CD4-positive, alpha-beta memory T cell (primary cell): ENCODE data around the gene LARP4. TPM values are rescaled to one million over a fixed set of nuclear protein-coding genes. Genes with fewer than 3 reads are reported as not detected.
A peak's percentile ranks its signal among the peaks of the same experiment; 100 is the strongest.

Source experiments
- CTCF ChIA-PET: fragments of 350-600 bp; sonication (Branson Sonifier 250); formaldehyde crosslinking; loops from one replicate; lab custom pipeline; 2021; ENCODE audit warnings: inconsistent platforms; ENCODE audit not compliant: partially characterized antibody; lab: Charles Lee
- POLR2A ChIA-PET: fragments of 350-600 bp; sonication (Branson Sonifier 250); formaldehyde crosslinking; loops from one replicate; lab custom pipeline; 2021; ENCODE audit not compliant: partially characterized antibody; lab: Charles Lee
- DNase-seq, 5 donors: peaks; one replicate each; pipeline versions ENCODE4 v3.0.0 to v3.0.0-alpha.2; 2020 to 2022; ENCODE audit warnings: mixed read lengths in 1 of 5
- H3K27ac ChIP-seq: one replicate; pipeline ENCODE4 v1.7.0; 2013; ENCODE audit warnings: low read depth, low read length
- H3K27me3 ChIP-seq: 2 replicates; pipeline ENCODE4 v1.7.0; 2013; ENCODE audit warnings: mild to moderate bottlenecking, low read length, moderate library complexity; ENCODE audit not compliant: insufficient read depth
- H3K36me3 ChIP-seq: 2 replicates; pipeline ENCODE4 v1.7.0; 2013; ENCODE audit warnings: mild to moderate bottlenecking, low read length, moderate library complexity; ENCODE audit not compliant: insufficient read depth
- H3K4me1 ChIP-seq: 2 replicates; pipeline ENCODE4 v1.7.0; 2013; ENCODE audit warnings: mild to moderate bottlenecking, low read length, moderate library complexity; ENCODE audit not compliant: insufficient read depth
- H3K4me3 ChIP-seq, 2 donors: one replicate each; pipeline ENCODE4 v1.7.0; 2013; ENCODE audit warnings: low read length in 2 of 2, mild to moderate bottlenecking in 1 of 2
- H3K9me3 ChIP-seq, 2 donors: one replicate each; pipeline ENCODE4 v1.7.0; 2013; ENCODE audit warnings: low read length in 2 of 2, control low read depth in 1 of 2; ENCODE audit not compliant: control insufficient read depth in 1 of 2
- H3K27ac Mint-ChIP-seq, 7 donors: one replicate each; pipeline ENCODE4 v1.8.0; 2020 to 2021; ENCODE audit warnings: mixed read lengths in 7 of 7, mild to moderate bottlenecking in 6 of 7, inconsistent platforms in 3 of 7, moderate library complexity in 3 of 7
- H3K27me3 Mint-ChIP-seq, 2 donors: one replicate each; pipeline ENCODE4 v1.8.0; 2020 to 2021; ENCODE audit warnings: mixed read lengths in 2 of 2
- H3K36me3 Mint-ChIP-seq, 2 donors: one replicate each; pipeline ENCODE4 v1.8.0; 2020 to 2021; ENCODE audit warnings: mixed read lengths in 2 of 2, inconsistent platforms in 1 of 2, mild to moderate bottlenecking in 1 of 2
- H3K4me1 Mint-ChIP-seq, 4 donors: one replicate each; pipeline ENCODE4 v1.8.0; 2020 to 2021; ENCODE audit warnings: mixed read lengths in 4 of 4, mild to moderate bottlenecking in 1 of 4
- H3K4me3 Mint-ChIP-seq, 8 donors: one replicate each; pipeline ENCODE4 v1.8.0; 2020 to 2021; ENCODE audit warnings: mixed read lengths in 8 of 8, mild to moderate bottlenecking in 7 of 8, moderate library complexity in 6 of 8, inconsistent platforms in 3 of 8
- H3K9me3 Mint-ChIP-seq, 8 donors: one replicate each; pipeline ENCODE4 v1.8.0; 2020 to 2021; ENCODE audit warnings: mixed read lengths in 8 of 8, mild to moderate bottlenecking in 5 of 8, inconsistent platforms in 3 of 8, moderate library complexity in 1 of 8
- intact Hi-C: fragments of 100-400 bp; cut with micrococcal nuclease; formaldehyde crosslinking; loops from one replicate; pipeline ENCODE4 v1.15.1; 2023
- polyA plus RNA-seq, 2 donors: library from polyadenylated mRNA; unstranded; fragments of 300-500 nt; fragmentation: Illumina TruSeq; gene quantifications; one replicate each; pipeline ENCODE4 v1.2.3, GENCODE V29; 2021
- total RNA-seq, 2 experiments: library from RNA; stranded (reverse); gene quantifications; one replicate each; pipeline ENCODE4 v1.2.3, GENCODE V29; 2021

LARP4 gene
- total and polyA plus RNA-seq, 4 experiments from 2014 or later = 14.2 to 40.7 (median 29.4) TPM

GRCh38 chr12:50523772-50524171, 123.1 kb downstream of the LARP4 start:
- H3K36me3 Mint-ChIP-seq = peaks cover 13 to 26% of the 10 kb centered on the region in 2 donors
- intact Hi-C loops = no loop called here
- Histone ChIP-seq H3K27me3 (no peaks in the 10 kb centered on the region), H3K27ac (no peak overlapping the region), H3K36me3 (no peaks in the 10 kb centered on the region), H3K9me3 (no peaks in the 10 kb centered on the region), H3K4me1 (peaks cover 44% of the 10 kb centered on the region), H3K4me3 (no peak overlapping the region)
- no peak overlapping the region for H3K4me3 Mint-ChIP-seq
- peaks cover 30 to 54% (median 44%) of the 10 kb centered on the region in 4 donors for H3K4me1 Mint-ChIP-seq
- no peak for DNase-seq
- ChIA-PET CTCF (interaction anchor here (0.6 to 2.1 kb wide), 3 partner anchors 10 to 19 kb away, joined by 3 to 6 read pairs (median 5); partner anchors contain the start of gene DIP2B), POLR2A (interaction anchor here (0.7 to 1.5 kb wide), 4 partner anchors 9 to 19 kb away, joined by 3 to 6 read pairs (median 5); partner anchors contain the start of gene DIP2B)
- peak overlapping the region in 2 of 7 donors; percentile 29 to 63 for H3K27ac Mint-ChIP-seq
- peaks cover 0 to 3% (median 0%) of the 10 kb centered on the region in 8 donors for H3K9me3 Mint-ChIP-seq
- no peaks in the 10 kb centered on the region for H3K27me3 Mint-ChIP-seq

GRCh38 chr12:50524621-50525020, 123.9 kb downstream of the LARP4 start:
- Histone ChIP-seq H3K9me3 (no peaks in the 10 kb centered on the region), H3K36me3 (no peaks in the 10 kb centered on the region), H3K4me1 (peaks cover 43% of the 10 kb centered on the region), H3K4me3 (no peak overlapping the region), H3K27ac (no peak overlapping the region), H3K27me3 (no peaks in the 10 kb centered on the region)
- H3K27ac Mint-ChIP-seq = peak overlapping the region in 2 of 7 donors; percentile 29 to 63
- CTCF ChIA-PET = interaction anchor here (0.6 to 2.1 kb wide), 5 partner anchors 10 to 135 kb away, joined by 3 to 6 read pairs (median 3); partner anchors contain the start of gene DIP2B
- POLR2A ChIA-PET = interaction anchor here (0.6 to 1.5 kb wide), 3 partner anchors 15 to 312 kb away, joined by 3 to 5 read pairs (median 3); partner anchors contain the start of gene DIP2B
- peaks cover 14 to 26% of the 10 kb centered on the region in 2 donors for H3K36me3 Mint-ChIP-seq
- peaks cover 0 to 3% (median 0%) of the 10 kb centered on the region in 8 donors for H3K9me3 Mint-ChIP-seq
- intact Hi-C loops = no loop called here
- no peak overlapping the region for H3K4me3 Mint-ChIP-seq
- H3K27me3 Mint-ChIP-seq = no peaks in the 10 kb centered on the region
- peaks cover 33 to 58% (median 47%) of the 10 kb centered on the region in 4 donors for H3K4me1 Mint-ChIP-seq
- DNase-seq = no peak

GRCh38 chr12:50525422-50525821, 124.7 kb downstream of the LARP4 start:
- no peak for DNase-seq
- no peaks in the 10 kb centered on the region for H3K9me3 ChIP-seq
- H3K4me1 ChIP-seq = peaks cover 35% of the 10 kb centered on the region
- Mint-ChIP-seq H3K4me1 (peaks cover 29 to 51% (median 40%) of the 10 kb centered on the region in 4 donors), H3K36me3 (peaks cover 14 to 26% of the 10 kb centered on the region in 2 donors), H3K4me3 (no peak overlapping the region), H3K27ac (peak overlapping the region in 6 of 7 donors; percentile 29 to 87 (median 68)), H3K9me3 (peaks cover 0 to 3% (median 0%) of the 10 kb centered on the region in 8 donors), H3K27me3 (no peaks in the 10 kb centered on the region)
- ChIA-PET CTCF (interaction anchor here (0.6 to 2.1 kb wide), 3 partner anchors 19 to 1841 kb away, joined by 3 to 6 read pairs (median 3); no protein-coding TSS in a partner anchor), POLR2A (interaction anchor here (0.6 to 1.2 kb wide), 3 partner anchors 16 to 313 kb away, joined by 3 to 4 read pairs (median 3); no protein-coding TSS in a partner anchor)
- H3K27me3 ChIP-seq = no peaks in the 10 kb centered on the region
- no peak overlapping the region for H3K27ac ChIP-seq
- no peaks in the 10 kb centered on the region for H3K36me3 ChIP-seq
- H3K4me3 ChIP-seq = no peak overlapping the region
- intact Hi-C loops = no loop called here

GRCh38 chr12:50527359-50527726, 126.7 kb downstream of the LARP4 start:
- Histone ChIP-seq H3K4me3 (no peak overlapping the region), H3K9me3 (no peaks in the 10 kb centered on the region), H3K27me3 (no peaks in the 10 kb centered on the region), H3K27ac (no peak overlapping the region), H3K4me1 (peaks cover 38% of the 10 kb centered on the region), H3K36me3 (no peaks in the 10 kb centered on the region)
- intact Hi-C loops = no loop called here
- Mint-ChIP-seq H3K27me3 (no peaks in the 10 kb centered on the region), H3K4me1 (peaks cover 26 to 43% (median 34%) of the 10 kb centered on the region in 4 donors), H3K27ac (peak overlapping the region in 3 of 7 donors; percentile 11 to 58 (median 23)), H3K36me3 (peaks cover 14 to 25% of the 10 kb centered on the region in 2 donors), H3K4me3 (peak overlapping the region in 1 of 8 donors; percentile 4), H3K9me3 (peaks cover 0 to 3% (median 0%) of the 10 kb centered on the region in 8 donors)
- POLR2A ChIA-PET = no interaction called here
- CTCF ChIA-PET = interaction anchor here (0.6 kb wide), 1 partner anchor 61 kb away, joined by 3 read pairs; no protein-coding TSS in a partner anchor
- no peak for DNase-seq

GRCh38 chr12:50528800-50529199, 128.1 kb downstream of the LARP4 start:
- H3K4me3 Mint-ChIP-seq = peak overlapping the region in 7 of 8 donors; percentile 25 to 76 (median 57)
- no peaks in the 10 kb centered on the region for H3K27me3 Mint-ChIP-seq
- Histone ChIP-seq H3K27ac (no peak overlapping the region), H3K9me3 (no peaks in the 10 kb centered on the region), H3K27me3 (no peaks in the 10 kb centered on the region), H3K4me3 (no peak overlapping the region), H3K4me1 (peaks cover 52% of the 10 kb centered on the region), H3K36me3 (no peaks in the 10 kb centered on the region)
- H3K9me3 Mint-ChIP-seq = peaks cover 0 to 1% (median 0%) of the 10 kb centered on the region in 8 donors
- H3K4me1 Mint-ChIP-seq = peaks cover 26 to 39% (median 32%) of the 10 kb centered on the region in 4 donors
- CTCF ChIA-PET = no interaction called here
- peak overlapping the region; percentile 4 to 80 (median 71) for H3K27ac Mint-ChIP-seq
- H3K36me3 Mint-ChIP-seq = peaks cover 12 to 17% of the 10 kb centered on the region in 2 donors
- DNase-seq = no peak
- POLR2A ChIA-PET = interaction anchor here (0.7 to 1.3 kb wide), 4 partner anchors 9 to 24 kb away, joined by 3 to 5 read pairs (median 4); partner anchors contain the start of gene DIP2B
- intact Hi-C loops = no loop called here

GRCh38 chr12:50529345-50529744, 128.7 kb downstream of the LARP4 start:
- Histone ChIP-seq H3K9me3 (no peaks in the 10 kb centered on the region), H3K36me3 (no peaks in the 10 kb centered on the region), H3K27me3 (no peaks in the 10 kb centered on the region), H3K4me3 (no peak overlapping the region), H3K4me1 (peaks cover 58% of the 10 kb centered on the region), H3K27ac (no peak overlapping the region)
- ChIA-PET POLR2A (interaction anchor here (1.2 kb wide), 1 partner anchor 24 kb away, joined by 5 read pairs; the partner anchor contains the start of gene DIP2B), CTCF (no interaction called here)
- Mint-ChIP-seq H3K36me3 (peaks cover 8 to 11% of the 10 kb centered on the region in 2 donors), H3K4me1 (peaks cover 22 to 33% (median 27%) of the 10 kb centered on the region in 4 donors), H3K4me3 (peak overlapping the region in 3 of 8 donors; percentile 32 to 76 (median 58)), H3K27ac (peak overlapping the region; percentile 4 to 78 (median 34)), H3K27me3 (no peaks in the 10 kb centered on the region), H3K9me3 (no peaks in the 10 kb centered on the region)
- no peak for DNase-seq
- intact Hi-C loops = no loop called here
